K562 (cell line): ENCODE data around the gene CNKSR1. TPM values are rescaled to one million over a fixed set of nuclear protein-coding genes. Genes with fewer than 3 reads are reported as not detected.
A peak's percentile ranks its signal among the peaks of the same experiment; 100 is the strongest.

Experiments
- ETV6 ChIP-seq, 3 experiments: fragments of 150-350 bp in 1 of 3; sonication (generic) in 1 of 3; formaldehyde crosslinking in 1 of 3; IDR thresholded peaks; 2 replicates each; pipeline versions ENCODE4 v1.6.1 to v1.8.0; 2014 to 2022; ENCODE audit warnings: borderline replicate concordance in 2 of 3, low read depth in 2 of 3, antibody characterized with exemption in 1 of 3, low read length in 1 of 3, mild to moderate bottlenecking in 1 of 3, missing genetic modification reagents in 1 of 3
- FOXA1 ChIP-seq: fragments of 450-650 bp; IDR thresholded peaks from 2 replicates; pipeline ENCODE4 v1.6.1; 2016; ENCODE audit warnings: mild to moderate bottlenecking, borderline replicate concordance
- HDAC2 ChIP-seq: fragments of 450-650 bp; IDR thresholded peaks from 2 replicates; pipeline ENCODE4 v1.6.1; 2016; ENCODE audit warnings: mild to moderate bottlenecking
- LEF1 ChIP-seq: fragments of 450-650 bp; IDR thresholded peaks from 2 replicates; pipeline ENCODE4 v1.6.1; 2016; ENCODE audit warnings: mild to moderate bottlenecking
- MAFF ChIP-seq: IDR thresholded peaks from 2 replicates; pipeline ENCODE4 v1.6.1; 2012; ENCODE audit warnings: low read length, improper control_type of control experiment
- MAZ ChIP-seq, 2 experiments: fragments of 450-650 bp in 1 of 2; sonication (generic) in 1 of 2; formaldehyde crosslinking; IDR thresholded peaks in 1 of 2; conservative IDR thresholded peaks in 1 of 2; 2 replicates each; pipeline versions ENCODE4 v1.4.0 to v1.5.0; 2020; ENCODE audit warnings: mild to moderate bottlenecking in 1 of 2, missing genetic modification reagents in 1 of 2
- MBD2 ChIP-seq: sonication (generic); IDR thresholded peaks from 2 replicates; pipeline ENCODE4 v1.6.1; 2016; ENCODE audit warnings: low read depth, borderline replicate concordance
- MTA1 ChIP-seq: fragments of 450-650 bp; IDR thresholded peaks from 2 replicates; pipeline ENCODE4 v1.6.1; 2017; ENCODE audit warnings: borderline replicate concordance
- NCOA4 ChIP-seq: fragments of 450-650 bp; IDR thresholded peaks from 2 replicates; pipeline ENCODE4 v1.6.1; 2018; ENCODE audit warnings: mild to moderate bottlenecking; ENCODE audit not compliant: partially characterized antibody
- NFIC ChIP-seq: fragments of 450-650 bp; IDR thresholded peaks from 2 replicates; pipeline ENCODE4 v1.6.1; 2017; ENCODE audit warnings: mild to moderate bottlenecking, inconsistent platforms
- NR2C2 ChIP-seq, 2 experiments: fragments of 200-800 bp in 1 of 2; sonication (Bioruptor generic) in 1 of 2; sonication (generic) in 1 of 2; formaldehyde crosslinking in 1 of 2; IDR thresholded peaks; 2 replicates each; pipeline versions ENCODE4 v1.6.1 to v1.8.0; 2016 to 2022; ENCODE audit warnings: mild to moderate bottlenecking in 1 of 2, missing compliant biosample characterization in 1 of 2, missing genetic modification characterization in 1 of 2, missing genetic modification reagents in 1 of 2
- PHF20 ChIP-seq: fragments of 450-650 bp; IDR thresholded peaks from 2 replicates; pipeline ENCODE4 v1.6.1; 2018; ENCODE audit not compliant: partially characterized antibody
- PHF21A ChIP-seq: fragments of 450-650 bp; IDR thresholded peaks from 2 replicates; pipeline ENCODE4 v1.6.1; 2017; ENCODE audit warnings: low read depth, borderline replicate concordance
- SMARCA5 ChIP-seq: fragments of 450-650 bp; IDR thresholded peaks from 2 replicates; pipeline ENCODE4 v1.6.1; 2016
- SREBF2 ChIP-seq: sonication (generic); formaldehyde crosslinking; IDR thresholded peaks from 2 replicates; pipeline ENCODE4 v1.4.0; 2020; ENCODE audit warnings: mild to moderate bottlenecking, missing genetic modification reagents
- TEAD1 ChIP-seq, 2 experiments: fragments of 450-650 bp in 1 of 2; sonication (generic) in 1 of 2; formaldehyde crosslinking; IDR thresholded peaks; 2 replicates each; pipeline versions ENCODE4 v1.4.0 to v1.8.0; 2020 to 2022; ENCODE audit warnings: mild to moderate bottlenecking in 2 of 2, missing genetic modification reagents in 1 of 2
- ZBTB33 ChIP-seq: sonication (generic); formaldehyde crosslinking; IDR thresholded peaks from 2 replicates; pipeline ENCODE4 v1.8.1; 2023; ENCODE audit warnings: mild to moderate bottlenecking, missing genetic modification reagents
- ZFP36 ChIP-seq: fragments of 150-350 bp; IDR thresholded peaks from 2 replicates; pipeline ENCODE4 v1.6.1; 2018; ENCODE audit warnings: low read length, low read depth; ENCODE audit not compliant: partially characterized antibody
- ZNF175 ChIP-seq: fragments of 200-800 bp; sonication (Bioruptor generic); IDR thresholded peaks from 2 replicates; pipeline ENCODE4 v1.6.1; 2016; ENCODE audit warnings: low read depth, mild to moderate bottlenecking, missing genetic modification characterization, missing compliant biosample characterization
- ZNF3 ChIP-seq: fragments of 250-450 bp; sonication (Bioruptor Pico); IDR thresholded peaks from 2 replicates; pipeline ENCODE4 v1.5.0; 2021; ENCODE audit warnings: mild to moderate bottlenecking, moderate library complexity
- polyA plus RNA-seq, 8 experiments: library from polyadenylated mRNA; depleted of rRNA in 4 of 8; stranded (reverse) in 5 of 8; unstranded in 3 of 8; fragments of >200 nt; fragmentation: Nextera tagmentation in 2 of 8; fragmentation: Illumina TruSeq in 1 of 8; extraction: Ambion mirVana in 2 of 8; extraction: Trizol in 1 of 8; gene quantifications; 2 replicates each; pipeline versions ENCODE4 v1.2.1 to v1.2.3, GENCODE V29; 2011 to 2014; ENCODE audit warnings: inconsistent platforms in 1 of 8, missing spikeins in 1 of 8
- total RNA-seq, 7 experiments: library from RNA; depleted of rRNA in 6 of 7; stranded (reverse); fragments of >200 nt in 6 of 7; fragmentation: Illumina TruSeq in 2 of 7; extraction: Trizol in 2 of 7; gene quantifications; 2 replicates each; pipeline versions ENCODE4 v1.2.1 to v1.2.3, GENCODE V29; 2011 to 2021; ENCODE audit warnings: low replicate concordance in 1 of 7
- TF ChIP-seq, protein P1 (sequence below): fragments of 250-450 bp; sonication (Bioruptor Pico); IDR thresholded peaks from 2 replicates; pipeline ENCODE4 v1.8.0; 2022; ENCODE audit warnings: inconsistent platforms
- TF ChIP-seq, protein P2 (sequence below), 2 experiments: fragments of 450-650 bp; IDR thresholded peaks; 2 replicates each; pipeline ENCODE4 v1.6.1; 2016

CNKSR1 gene
- total and polyA plus RNA-seq, 9 of the 15 experiments (the other 6 are each of a cell fraction or from before 2014, with no cell fraction given): 0.03 to 2.8 (median 1.1) TPM

DNA sequence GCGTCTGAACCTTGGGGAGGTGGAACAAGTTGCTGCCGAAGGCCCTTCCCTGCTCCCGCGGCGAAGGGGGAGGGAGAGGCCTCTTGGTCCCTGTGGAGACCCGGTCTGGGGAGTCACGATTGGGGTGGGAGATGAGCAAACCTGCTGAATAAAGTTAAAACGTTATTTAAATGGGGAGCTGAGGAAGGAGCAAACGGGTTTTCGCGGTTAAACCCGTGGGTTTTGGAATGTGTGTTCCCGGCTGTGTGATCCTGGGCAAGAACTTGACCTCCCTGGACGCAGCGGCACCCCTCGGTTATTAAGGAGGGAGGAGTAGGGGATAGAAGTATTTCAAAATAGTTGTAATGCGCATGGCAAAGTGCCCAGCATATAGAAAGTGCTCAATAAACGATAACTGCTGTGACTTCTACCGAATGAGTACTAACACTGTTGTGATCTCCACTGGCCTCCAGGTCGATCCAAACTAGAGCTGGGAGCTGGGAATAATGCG is 15.0 kb upstream of the CNKSR1 start (continued):
- peak; percentile 64; the same call in 1 of the 2 replicates for TF ChIP-seq HDAC2
- 0 out of 2 replicates have a peak, but pooled peaks have one; percentile 26 for TF ChIP-seq MTA1
- no peak for TF ChIP-seq ZNF3
- TF ChIP-seq MAFF: no peak
- TF ChIP-seq NFIC: peak; percentile 70
- TF ChIP-seq MAZ (CRISPR knock-in tag; conservative IDR thresholded peaks at IDR 0.05 in 1 of 2, IDR thresholded peaks at IDR 0.05 in 1 of 2): peak in 1 of 2 experiments; percentile 27; a peak in 1 of 4 replicates
- 0 out of 4 replicates have a peak, but pooled peaks of 1 of the 2 experiments have one; percentile 1 for TF ChIP-seq ETV6 (IDR thresholded peaks at IDR 0.05; ENCODE audit: borderline replicate concordance in 1 of 2, low read depth in 2 of 2, low read length in 1 of 2)
- TF ChIP-seq ETV6 (CRISPR knock-in tag; IDR thresholded peaks at IDR 0.05; ENCODE audit: borderline replicate concordance): no peak
- TF ChIP-seq NCOA4: no peak
- TF ChIP-seq, protein P1, sequence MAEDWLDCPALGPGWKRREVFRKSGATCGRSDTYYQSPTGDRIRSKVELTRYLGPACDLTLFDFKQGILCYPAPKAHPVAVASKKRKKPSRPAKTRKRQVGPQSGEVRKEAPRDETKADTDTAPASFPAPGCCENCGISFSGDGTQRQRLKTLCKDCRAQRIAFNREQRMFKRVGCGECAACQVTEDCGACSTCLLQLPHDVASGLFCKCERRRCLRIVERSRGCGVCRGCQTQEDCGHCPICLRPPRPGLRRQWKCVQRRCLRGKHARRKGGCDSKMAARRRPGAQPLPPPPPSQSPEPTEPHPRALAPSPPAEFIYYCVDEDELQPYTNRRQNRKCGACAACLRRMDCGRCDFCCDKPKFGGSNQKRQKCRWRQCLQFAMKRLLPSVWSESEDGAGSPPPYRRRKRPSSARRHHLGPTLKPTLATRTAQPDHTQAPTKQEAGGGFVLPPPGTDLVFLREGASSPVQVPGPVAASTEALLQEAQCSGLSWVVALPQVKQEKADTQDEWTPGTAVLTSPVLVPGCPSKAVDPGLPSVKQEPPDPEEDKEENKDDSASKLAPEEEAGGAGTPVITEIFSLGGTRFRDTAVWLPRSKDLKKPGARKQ (CRISPR knock-in tag): peak; percentile 7; the same call in 1 of the 2 replicates
- TF ChIP-seq SREBF2 (CRISPR knock-in tag): no peak
- no peak for TF ChIP-seq NR2C2 (CRISPR knock-in tag; IDR thresholded peaks at IDR 0.05)
- 0 out of 2 replicates have a peak, but pooled peaks have one; percentile 2 for TF ChIP-seq NR2C2 (tag; IDR thresholded peaks at IDR 0.05)
- TF ChIP-seq, protein P2, sequence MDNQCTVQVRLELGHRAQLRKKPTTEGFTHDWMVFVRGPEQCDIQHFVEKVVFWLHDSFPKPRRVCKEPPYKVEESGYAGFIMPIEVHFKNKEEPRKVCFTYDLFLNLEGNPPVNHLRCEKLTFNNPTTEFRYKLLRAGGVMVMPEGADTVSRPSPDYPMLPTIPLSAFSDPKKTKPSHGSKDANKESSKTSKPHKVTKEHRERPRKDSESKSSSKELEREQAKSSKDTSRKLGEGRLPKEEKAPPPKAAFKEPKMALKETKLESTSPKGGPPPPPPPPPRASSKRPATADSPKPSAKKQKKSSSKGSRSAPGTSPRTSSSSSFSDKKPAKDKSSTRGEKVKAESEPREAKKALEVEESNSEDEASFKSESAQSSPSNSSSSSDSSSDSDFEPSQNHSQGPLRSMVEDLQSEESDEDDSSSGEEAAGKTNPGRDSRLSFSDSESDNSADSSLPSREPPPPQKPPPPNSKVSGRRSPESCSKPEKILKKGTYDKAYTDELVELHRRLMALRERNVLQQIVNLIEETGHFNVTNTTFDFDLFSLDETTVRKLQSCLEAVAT (IDR thresholded peaks at IDR 0.05): peak in 1 of 2 experiments; percentile 76; a peak in 1 of 4 replicates
- TF ChIP-seq FOXA1: 0 out of 2 replicates have a peak, but pooled peaks have one; percentile 22
- TF ChIP-seq PHF21A: 0 out of 2 replicates have a peak, but pooled peaks have one; percentile 36
- no peak for TF ChIP-seq MBD2
- peak; percentile 15; the same call in 1 of the 2 replicates for TF ChIP-seq LEF1
- TF ChIP-seq SMARCA5: 0 out of 2 replicates have a peak, but pooled peaks have one; percentile 25
- TF ChIP-seq TEAD1 (CRISPR knock-in tag; IDR thresholded peaks at IDR 0.05): peak in 1 of 2 experiments; percentile 48; a peak in 1 of 4 replicates
- TF ChIP-seq ZNF175 (CRISPR knock-in tag): 0 out of 2 replicates have a peak, but pooled peaks have one; percentile 3
- TF ChIP-seq PHF20: peak; percentile 29
- peak; percentile 56 for TF ChIP-seq ZFP36
- peak; percentile 89 for TF ChIP-seq ZBTB33 (CRISPR knock-in tag)
